Erythroblast (primary cell): ENCODE results near the gene CCL17.

ENCODE experiments used
- GATA1 ChIP-seq: IDR thresholded peaks from 2 replicates; pipeline ENCODE4 v1.6.1; 2011; ENCODE audit warnings: low read depth, mild to moderate bottlenecking, control low read depth, low read length, moderate library complexity
- POLR2A ChIP-seq: IDR thresholded peaks from 2 replicates; pipeline ENCODE4 v1.6.1; 2011; ENCODE audit warnings: mild to moderate bottlenecking, low read length

DNA sequence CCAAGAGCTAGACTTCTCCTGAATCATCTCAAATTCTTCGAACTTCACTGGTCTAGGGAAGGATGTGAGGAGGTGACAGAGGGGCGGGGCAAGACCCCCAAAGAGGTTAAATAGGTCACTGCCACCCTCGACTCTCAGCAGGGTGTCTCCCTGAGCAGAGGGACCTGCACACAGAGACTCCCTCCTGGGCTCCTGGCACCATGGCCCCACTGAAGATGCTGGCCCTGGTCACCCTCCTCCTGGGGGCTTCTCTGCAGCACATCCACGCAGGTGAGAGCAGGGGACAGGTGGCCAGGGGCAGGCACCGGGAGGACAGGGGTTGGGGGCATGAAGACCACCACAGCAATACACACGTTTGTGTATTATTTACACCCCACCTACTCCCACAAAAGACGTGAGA is 9.2 kb downstream of the CCL17 start:
- TF ChIP-seq POLR2A (no peak), GATA1 (no peak)
